IMR-90 (cell line): ENCODE data around the gene ZNF124. TPM values are rescaled to one million over a fixed set of nuclear protein-coding genes. Genes with fewer than 3 reads are reported as not detected.

Experiments used
- ATAC-seq: fragments of 200-7000 bp; cut with Tn5 transposase; 2 replicates; pipeline ENCODE4 v1.9.1; 2020; ENCODE audit warnings: low read depth, mild to moderate bottlenecking, moderate library complexity
- BruUV-seq: library from RNA; stranded (reverse); fragments of 400-500 nt; replicated peaks from 2 replicates; lab custom pipeline; 2021; lab: Mats Ljungman, UMichigan
- CTCF ChIA-PET: fragments of 300-600 bp; formaldehyde crosslinking; extraction: SDS; loops from one replicate; lab custom pipeline; 2021; ENCODE audit warnings: antibody characterized with exemption; lab: Yijun Ruan, JAX
- POLR2A ChIA-PET: fragments of 300-600 bp; sonication (Branson Sonifier 250); formaldehyde crosslinking; loops from one replicate; lab custom pipeline; 2022; ENCODE audit warnings: antibody characterized with exemption; ENCODE audit not compliant: unreplicated experiment; lab: Charles Lee
- DNase-seq: peaks from one replicate; pipeline ENCODE4 v3.0.0; 2013
- H2AFZ ChIP-seq: replicated peaks from 2 replicates; pipeline ENCODE3; 2013; ENCODE audit warnings: low read length, mild to moderate bottlenecking; ENCODE audit not compliant: poor library complexity
- H2AK5ac ChIP-seq: 2 replicates; pipeline ENCODE4 v1.6.1; 2013; ENCODE audit warnings: low read depth, low read length, inconsistent platforms
- H2AK9ac ChIP-seq: replicated peaks from 2 replicates; pipeline ENCODE3; 2013; ENCODE audit warnings: mild to moderate bottlenecking, low read depth, low read length, moderate library complexity; ENCODE audit not compliant: poor library complexity
- H2BK120ac ChIP-seq: 2 replicates; pipeline ENCODE4 v1.6.1; 2013; ENCODE audit warnings: low read depth, low read length, inconsistent platforms
- H2BK15ac ChIP-seq: 3 replicates; pipeline ENCODE4 v1.6.1; 2013; ENCODE audit warnings: low read depth, low read length, inconsistent platforms
- H2BK20ac ChIP-seq: 2 replicates; pipeline ENCODE4 v1.6.1; 2013; ENCODE audit warnings: low read depth, mild to moderate bottlenecking, inconsistent platforms, low read length, moderate library complexity
- H2BK5ac ChIP-seq: 2 replicates; pipeline ENCODE4 v1.6.1; 2013; ENCODE audit warnings: mild to moderate bottlenecking, low read depth, low read length, inconsistent platforms; ENCODE audit not compliant: poor library complexity, severe bottlenecking
- H3K14ac ChIP-seq: replicated peaks from 2 replicates; pipeline ENCODE4 v1.6.1; 2013; ENCODE audit warnings: low read depth, low read length, inconsistent platforms
- H3K18ac ChIP-seq: 2 replicates; pipeline ENCODE4 v1.6.1; 2013; ENCODE audit warnings: low read depth, low read length, control low read depth
- H3K23ac ChIP-seq: 2 replicates; pipeline ENCODE4 v1.6.1; 2013; ENCODE audit warnings: low read depth, low read length, inconsistent platforms
- H3K27ac ChIP-seq: 2 replicates; pipeline ENCODE4 v1.5.1; 2013; ENCODE audit warnings: mild to moderate bottlenecking, control low read depth, low read length; ENCODE audit not compliant: insufficient read depth
- H3K27me3 ChIP-seq: 2 replicates; pipeline ENCODE4 v1.6.1; 2013; ENCODE audit warnings: low read length; ENCODE audit not compliant: control insufficient read depth, insufficient read depth
- H3K36me3 ChIP-seq: 2 replicates; pipeline ENCODE4 v1.6.1; 2013; ENCODE audit warnings: low read length, mixed read lengths; ENCODE audit not compliant: control insufficient read depth, insufficient read depth
- H3K4ac ChIP-seq: 2 replicates; pipeline ENCODE4 v1.6.1; 2013; ENCODE audit warnings: low read depth, low read length, inconsistent platforms
- H3K4me1 ChIP-seq: 2 replicates; pipeline ENCODE4 v1.6.1; 2013; ENCODE audit warnings: low read length, mixed read lengths; ENCODE audit not compliant: control insufficient read depth, insufficient read depth
- H3K4me2 ChIP-seq: 2 replicates; pipeline ENCODE4 v1.6.1; 2013; ENCODE audit warnings: low read depth, mild to moderate bottlenecking, control low read depth, low read length, moderate library complexity
- H3K4me3 ChIP-seq: 2 replicates; pipeline ENCODE4 v1.5.1; 2013; ENCODE audit warnings: low read depth, mild to moderate bottlenecking, control low read depth, low read length, moderate library complexity; ENCODE audit not compliant: insufficient read depth
- H3K56ac ChIP-seq: 2 replicates; pipeline ENCODE4 v1.6.1; 2013; ENCODE audit warnings: low read length, inconsistent platforms; ENCODE audit not compliant: insufficient read depth; ENCODE audit errors: extremely low read depth
- H3K79me1 ChIP-seq, 2 experiments: 2 replicates each; pipeline ENCODE4 v1.6.1; 2013; ENCODE audit warnings: low read length in 2 of 2, inconsistent platforms in 1 of 2, low read depth in 1 of 2
- H3K9ac ChIP-seq: 2 replicates; pipeline ENCODE4 v1.6.1; 2013; ENCODE audit warnings: low read depth, low read length, control low read depth
- H3K9me1 ChIP-seq: 2 replicates; pipeline ENCODE4 v1.6.1; 2013; ENCODE audit warnings: low read length, inconsistent platforms; ENCODE audit not compliant: insufficient read depth
- H3K9me3 ChIP-seq: 2 replicates; pipeline ENCODE4 v1.6.1; 2013; ENCODE audit warnings: low read length; ENCODE audit not compliant: control insufficient read depth, insufficient read depth
- H4K20me1 ChIP-seq: 2 replicates; pipeline ENCODE4 v1.6.1; 2013; ENCODE audit warnings: low read length, inconsistent platforms; ENCODE audit not compliant: insufficient read depth
- H4K5ac ChIP-seq: 2 replicates; pipeline ENCODE4 v1.6.1; 2013; ENCODE audit warnings: mild to moderate bottlenecking, low read depth, low read length, control low read depth
- H4K8ac ChIP-seq, 2 experiments: 2 replicates each; pipeline ENCODE4 v1.6.1; 2013; ENCODE audit warnings: low read depth in 2 of 2, low read length in 2 of 2, control low read depth in 1 of 2, inconsistent platforms in 1 of 2
- H4K91ac ChIP-seq: 2 replicates; pipeline ENCODE4 v1.6.1; 2013; ENCODE audit warnings: low read depth, low read length, inconsistent platforms; ENCODE audit not compliant: insufficient read depth
- BHLHE40 ChIP-seq: fragments of 150-350 bp; IDR thresholded peaks from 2 replicates; pipeline ENCODE4 v1.6.1; 2016; ENCODE audit warnings: mild to moderate bottlenecking, low read depth, low read length
- CEBPB ChIP-seq: IDR thresholded peaks from 2 replicates; pipeline ENCODE4 v1.6.1; 2012; ENCODE audit warnings: low read depth, low read length, improper control_type of control experiment
- CHD1 ChIP-seq: IDR thresholded peaks from 2 replicates; pipeline ENCODE4 v1.6.1; 2012; ENCODE audit warnings: low read depth, low read length, improper control_type of control experiment
- FOS ChIP-seq: fragments of 150-350 bp; IDR thresholded peaks from 2 replicates; pipeline ENCODE4 v1.6.1; 2016; ENCODE audit warnings: low read depth, low read length
- MAFK ChIP-seq: IDR thresholded peaks from 2 replicates; pipeline ENCODE4 v1.6.1; 2012; ENCODE audit warnings: low read depth, low read length, improper control_type of control experiment
- MAZ ChIP-seq: IDR thresholded peaks from 2 replicates; pipeline ENCODE4 v1.6.1; 2012; ENCODE audit warnings: low read depth, mild to moderate bottlenecking, low read length, improper control_type of control experiment, moderate library complexity, borderline replicate concordance
- MXI1 ChIP-seq: IDR thresholded peaks from 2 replicates; pipeline ENCODE4 v1.6.1; 2012; ENCODE audit warnings: low read depth, mild to moderate bottlenecking, low read length, moderate library complexity, borderline replicate concordance
- NFE2L2 ChIP-seq: fragments of 150-350 bp; IDR thresholded peaks from 2 replicates; pipeline ENCODE4 v1.6.1; 2016; ENCODE audit warnings: low read depth, mild to moderate bottlenecking, low read length
- POLR2A ChIP-seq: IDR thresholded peaks from 2 replicates; pipeline ENCODE4 v1.6.1; 2012; ENCODE audit warnings: mild to moderate bottlenecking, low read depth, low read length
- RAD21 ChIP-seq: IDR thresholded peaks from 2 replicates; pipeline ENCODE4 v1.6.1; 2012; ENCODE audit warnings: low read length, improper control_type of control experiment
- RCOR1 ChIP-seq: IDR thresholded peaks from 2 replicates; pipeline ENCODE4 v1.6.1; 2012; ENCODE audit warnings: mild to moderate bottlenecking, low read length, improper control_type of control experiment; ENCODE audit not compliant: insufficient replicate concordance
- RFX5 ChIP-seq: IDR thresholded peaks from 2 replicates; pipeline ENCODE4 v1.8.0; 2012; ENCODE audit warnings: low read depth, mild to moderate bottlenecking, low read length, moderate library complexity
- SMC3 ChIP-seq: fragments of 150-350 bp; IDR thresholded peaks from 2 replicates; pipeline ENCODE4 v1.6.1; 2016; ENCODE audit warnings: low read depth, mild to moderate bottlenecking, antibody characterized with exemption, low read length, moderate library complexity
- WGBS, 2 experiments: methylation state at CpG; one replicate each; pipeline versions ENCODE4 v1.1.5 to v1.1.7; 2013; ENCODE audit warnings: missing lambda C conversion rate in 2 of 2; ENCODE audit not compliant: insufficient read length in 1 of 2; ENCODE audit errors: extremely low coverage in 2 of 2; 5-methylcytosine and 5-hydroxymethylcytosine counted together
- dilution Hi-C: fragments of 300-500 bp; cut with HindIII; formaldehyde crosslinking; loops from one replicate; pipeline ENCODE4 v1.14.3; 2018; ENCODE audit warnings: low sequenced_read_pairs; ENCODE audit not compliant: unreplicated experiment
- in situ Hi-C: fragments of 300-500 bp; cut with MboI; formaldehyde crosslinking; loops from 3 replicates; pipeline ENCODE4 v1.14.3; 2019; ENCODE audit warnings: low sequenced_read_pairs, inconsistent platforms, mixed read lengths
- intact Hi-C: fragments of 100-400 bp; cut with micrococcal nuclease; formaldehyde crosslinking; loops from 2 replicates; pipeline ENCODE4 v1.10.0; 2022
- polyA plus RNA-seq, 3 experiments: library from polyadenylated mRNA; depleted of rRNA; stranded (reverse); fragments of >200 nt; gene quantifications; 2 replicates each; pipeline ENCODE4 v1.2.3, GENCODE V29; 2012; ENCODE audit warnings: low replicate concordance in 1 of 3
- total RNA-seq: library from RNA; depleted of rRNA; stranded (reverse); fragments of >200 nt; gene quantifications from 2 replicates; pipeline ENCODE4 v1.2.3, GENCODE V29; 2012
- TF ChIP-seq, protein P1 (sequence below): fragments of 150-350 bp; IDR thresholded peaks from 2 replicates; pipeline ENCODE4 v1.6.1; 2017; ENCODE audit warnings: mild to moderate bottlenecking, antibody characterized with exemption, low read length, low read depth
- TF ChIP-seq, protein P2 (sequence below): conservative IDR thresholded peaks from 2 replicates; pipeline ENCODE4 v1.5.1; 2012; ENCODE audit warnings: mild to moderate bottlenecking, low read depth, low read length, improper control_type of control experiment
- TF ChIP-seq, protein P3 (sequence below): fragments of 150-350 bp; IDR thresholded peaks from 2 replicates; pipeline ENCODE4 v1.6.1; 2016; ENCODE audit warnings: low read depth, mild to moderate bottlenecking, low read length, moderate library complexity, borderline replicate concordance

The ZNF124 gene
- total and polyA plus RNA-seq, 2 of the 4 experiments (the other 2 are of a cell fraction) = 3.2 to 89.3 TPM

DNA sequence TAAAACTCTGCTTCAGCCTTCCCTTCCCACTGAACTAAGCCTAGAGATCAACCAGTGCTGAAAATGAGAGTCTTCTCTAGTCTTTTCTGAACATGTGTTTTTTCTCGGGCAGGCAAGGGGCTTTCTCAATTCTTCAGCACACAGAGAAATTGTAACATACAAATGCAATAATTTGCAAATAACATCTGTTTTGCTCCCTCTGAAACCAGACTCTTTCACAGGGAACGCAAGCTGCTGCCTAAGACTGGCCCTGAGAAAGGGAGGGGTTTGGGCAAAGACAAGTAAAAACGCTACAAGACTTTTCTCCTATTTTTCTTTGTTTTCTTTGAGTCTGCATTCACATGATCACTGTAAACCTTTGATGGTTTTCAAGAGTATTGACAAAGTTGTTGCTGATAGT, 44.4 kb upstream of the ZNF124 start:
- BruUV-seq = no TSS peak
- H4K91ac ChIP-seq = no peak overlapping the region
- H3K9me1 ChIP-seq = no peaks in the 10 kb centered on the region
- H2BK20ac ChIP-seq = no peak overlapping the region
- TF ChIP-seq CHD1 = no peak
- TF ChIP-seq, protein P1, sequence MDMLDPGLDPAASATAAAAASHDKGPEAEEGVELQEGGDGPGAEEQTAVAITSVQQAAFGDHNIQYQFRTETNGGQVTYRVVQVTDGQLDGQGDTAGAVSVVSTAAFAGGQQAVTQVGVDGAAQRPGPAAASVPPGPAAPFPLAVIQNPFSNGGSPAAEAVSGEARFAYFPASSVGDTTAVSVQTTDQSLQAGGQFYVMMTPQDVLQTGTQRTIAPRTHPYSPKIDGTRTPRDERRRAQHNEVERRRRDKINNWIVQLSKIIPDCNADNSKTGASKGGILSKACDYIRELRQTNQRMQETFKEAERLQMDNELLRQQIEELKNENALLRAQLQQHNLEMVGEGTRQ = no peak
- no peak for TF ChIP-seq CEBPB
- TF ChIP-seq RAD21 = no peak
- TF ChIP-seq POLR2A = no peak
- TF ChIP-seq RFX5 = no peak
- no peak for TF ChIP-seq MXI1
- TF ChIP-seq MAFK = no peak
- TF ChIP-seq, protein P2, sequence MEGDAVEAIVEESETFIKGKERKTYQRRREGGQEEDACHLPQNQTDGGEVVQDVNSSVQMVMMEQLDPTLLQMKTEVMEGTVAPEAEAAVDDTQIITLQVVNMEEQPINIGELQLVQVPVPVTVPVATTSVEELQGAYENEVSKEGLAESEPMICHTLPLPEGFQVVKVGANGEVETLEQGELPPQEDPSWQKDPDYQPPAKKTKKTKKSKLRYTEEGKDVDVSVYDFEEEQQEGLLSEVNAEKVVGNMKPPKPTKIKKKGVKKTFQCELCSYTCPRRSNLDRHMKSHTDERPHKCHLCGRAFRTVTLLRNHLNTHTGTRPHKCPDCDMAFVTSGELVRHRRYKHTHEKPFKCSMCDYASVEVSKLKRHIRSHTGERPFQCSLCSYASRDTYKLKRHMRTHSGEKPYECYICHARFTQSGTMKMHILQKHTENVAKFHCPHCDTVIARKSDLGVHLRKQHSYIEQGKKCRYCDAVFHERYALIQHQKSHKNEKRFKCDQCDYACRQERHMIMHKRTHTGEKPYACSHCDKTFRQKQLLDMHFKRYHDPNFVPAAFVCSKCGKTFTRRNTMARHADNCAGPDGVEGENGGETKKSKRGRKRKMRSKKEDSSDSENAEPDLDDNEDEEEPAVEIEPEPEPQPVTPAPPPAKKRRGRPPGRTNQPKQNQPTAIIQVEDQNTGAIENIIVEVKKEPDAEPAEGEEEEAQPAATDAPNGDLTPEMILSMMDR = no peak
- TF ChIP-seq BHLHE40 = no peak
- no peak for TF ChIP-seq MAZ
- TF ChIP-seq, protein P3, sequence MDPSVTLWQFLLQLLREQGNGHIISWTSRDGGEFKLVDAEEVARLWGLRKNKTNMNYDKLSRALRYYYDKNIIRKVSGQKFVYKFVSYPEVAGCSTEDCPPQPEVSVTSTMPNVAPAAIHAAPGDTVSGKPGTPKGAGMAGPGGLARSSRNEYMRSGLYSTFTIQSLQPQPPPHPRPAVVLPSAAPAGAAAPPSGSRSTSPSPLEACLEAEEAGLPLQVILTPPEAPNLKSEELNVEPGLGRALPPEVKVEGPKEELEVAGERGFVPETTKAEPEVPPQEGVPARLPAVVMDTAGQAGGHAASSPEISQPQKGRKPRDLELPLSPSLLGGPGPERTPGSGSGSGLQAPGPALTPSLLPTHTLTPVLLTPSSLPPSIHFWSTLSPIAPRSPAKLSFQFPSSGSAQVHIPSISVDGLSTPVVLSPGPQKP = no peak
- no peak for TF ChIP-seq FOS
- no peak for TF ChIP-seq RCOR1
- no peak for TF ChIP-seq NFE2L2
- TF ChIP-seq SMC3 = no peak
- no peaks in the 10 kb centered on the region for H3K4me1 ChIP-seq
- no CpG with 5 or more reads among the region's 3 CpGs for WGBS, 2 experiments
- CTCF ChIA-PET = no interaction called here
- ATAC-seq (no peak), DNase-seq (no peak)
- no peak overlapping the region for H3K18ac ChIP-seq
- no peak overlapping the region for H3K4me3 ChIP-seq
- no peaks in the 10 kb centered on the region for H3K79me1 ChIP-seq
- H2AK5ac ChIP-seq = no peak overlapping the region
- no peak overlapping the region for H3K23ac ChIP-seq
- H2BK15ac ChIP-seq = no peak overlapping the region
- dilution Hi-C loops (no loop called here), in situ Hi-C loops (no loop called here), intact Hi-C loops (no loop called here)
- no peak overlapping the region for H3K14ac ChIP-seq
- no peak overlapping the region for H4K8ac ChIP-seq
- H3K9ac ChIP-seq = no peak overlapping the region
- H3K4ac ChIP-seq = no peak overlapping the region
- no peak overlapping the region for H2AK9ac ChIP-seq
- H3K27me3 ChIP-seq = no peaks in the 10 kb centered on the region
- no peak overlapping the region for H3K27ac ChIP-seq
- H2BK5ac ChIP-seq = no peak overlapping the region
- no peak overlapping the region for H3K56ac ChIP-seq
- no peak overlapping the region for H4K5ac ChIP-seq
- no peaks in the 10 kb centered on the region for H4K20me1 ChIP-seq
- H2BK120ac ChIP-seq = no peak overlapping the region
- H3K9me3 ChIP-seq = no peaks in the 10 kb centered on the region
- no peaks in the 10 kb centered on the region for H3K36me3 ChIP-seq
- no peak overlapping the region for H2AFZ ChIP-seq
- POLR2A ChIA-PET = no interaction called here
- no peak overlapping the region for H3K4me2 ChIP-seq
